Testis (tissue), 3 donors: ENCODE measurements around the gene PLEKHN1. TPM values are rescaled to one million over a fixed set of nuclear protein-coding genes. Genes with fewer than 3 reads are reported as not detected.

Experiments used
- DNase-seq: peaks from one replicate; pipeline ENCODE4 v3.0.0-alpha.2; 2019
- H3K27ac ChIP-seq, 2 donors: fragments of 200-600 bp; sonication (generic); one replicate each; pipeline ENCODE4 v1.5.1; 2019
- H3K27me3 ChIP-seq: fragments of 200-600 bp; sonication (generic); one replicate; pipeline ENCODE4 v1.5.1; 2019
- H3K36me3 ChIP-seq: fragments of 200-600 bp; sonication (generic); one replicate; pipeline ENCODE4 v1.5.1; 2017; ENCODE audit warnings: low read depth; ENCODE audit errors: missing control alignments
- H3K4me1 ChIP-seq: fragments of 200-600 bp; sonication (generic); one replicate; pipeline ENCODE4 v1.5.1; 2019
- H3K4me3 ChIP-seq, 2 donors: fragments of 200-600 bp; sonication (generic); one replicate each; pipeline ENCODE4 v1.5.1; 2017 to 2019
- H3K9me3 ChIP-seq: fragments of 200-600 bp; sonication (generic); one replicate; pipeline ENCODE4 v1.5.1; 2017
- POLR2A ChIP-seq: fragments of 450-650 bp; IDR thresholded peaks from one replicate; pipeline ENCODE4 v1.6.1; 2017; ENCODE audit warnings: antibody characterized with exemption, mild to moderate bottlenecking, moderate library complexity
- WGBS, 2 donors: methylation state at CpG; one replicate each; pipeline ENCODE4 v1.1.5; 2018; 5-methylcytosine and 5-hydroxymethylcytosine counted together
- intact Hi-C: fragments of 100-400 bp; cut with DNase I; formaldehyde crosslinking; loops from one replicate; pipeline ENCODE4 v1.15.1; 2023; ENCODE audit warnings: low total_unique reads
- polyA plus RNA-seq: library from polyadenylated mRNA; stranded (reverse); fragments of 350-450 nt; fragmentation: Illumina TruSeq; extraction: RNeasy Lipid Tissue Mini Kit (QIAGEN cat#74804); gene quantifications from one replicate; pipeline ENCODE4 v1.2.3, GENCODE V29; 2014; ENCODE audit warnings: low read depth, low replicate concordance; ENCODE audit not compliant: insufficient read depth
- total RNA-seq, 2 donors: library from RNA; depleted of rRNA; stranded (reverse); fragments of >200 nt; gene quantifications; one replicate each; pipeline ENCODE4 v1.2.3, GENCODE V29; 2016
- TF ChIP-seq, protein P1 (sequence below), 3 experiments: fragments of 450-650 bp in 2 of 3; fragments of 200-600 bp in 1 of 3; sonication (generic) in 1 of 3; IDR thresholded peaks; one replicate each; pipeline ENCODE4 v1.5.1; 2016 to 2019; ENCODE audit warnings: antibody characterized with exemption in 3 of 3, mild to moderate bottlenecking in 2 of 3, moderate library complexity in 1 of 3

Gene PLEKHN1
- total and polyA plus RNA-seq, 3 donors from 2014 or later = 0.21 to 0.56 (median 0.47) TPM

DNA sequence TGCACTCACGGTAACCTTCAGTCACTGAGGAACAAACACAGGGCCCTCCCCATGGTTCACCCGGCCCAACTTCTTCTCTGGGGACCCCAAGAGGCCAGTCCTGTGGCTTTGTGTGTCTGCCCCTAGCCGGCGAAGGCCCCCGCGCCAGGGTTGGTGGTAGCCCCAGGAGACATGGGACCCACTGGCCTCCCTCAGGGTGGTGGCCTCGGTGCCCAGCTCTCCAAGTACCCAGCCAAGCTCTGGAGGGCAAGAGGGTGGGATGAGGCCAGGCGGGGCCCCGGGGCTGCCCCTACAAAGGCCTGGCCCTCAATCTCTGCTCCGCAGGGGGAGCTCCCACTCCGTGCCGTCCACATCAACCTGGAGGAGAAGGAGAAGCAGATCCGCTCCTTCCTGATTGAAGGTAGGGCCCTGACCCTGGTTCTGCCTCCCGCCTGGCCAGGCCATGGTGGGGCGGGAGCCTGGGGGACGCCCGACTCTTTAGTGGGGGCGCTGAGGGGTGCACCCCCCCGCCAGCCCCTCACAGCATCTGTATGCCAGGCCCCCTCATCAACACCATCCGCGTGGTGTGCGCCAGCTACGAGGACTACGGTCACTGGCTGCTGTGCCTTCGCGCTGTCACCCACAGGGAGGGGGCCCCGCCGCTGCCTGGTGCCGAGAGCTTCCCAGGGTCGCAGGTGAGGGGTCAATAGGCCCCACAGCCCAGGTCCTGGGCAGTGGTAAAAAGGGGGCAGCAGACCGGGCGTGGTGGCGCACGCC lies 5.6 kb downstream of the PLEKHN1 start:
- WGBS, 2 donors = 81 to 83% methylated on average over 18 to 34 of the region's 34 CpGs
- H3K27ac ChIP-seq = no peak overlapping the region
- H3K4me3 ChIP-seq = no peak overlapping the region
- TF ChIP-seq, protein P1, sequence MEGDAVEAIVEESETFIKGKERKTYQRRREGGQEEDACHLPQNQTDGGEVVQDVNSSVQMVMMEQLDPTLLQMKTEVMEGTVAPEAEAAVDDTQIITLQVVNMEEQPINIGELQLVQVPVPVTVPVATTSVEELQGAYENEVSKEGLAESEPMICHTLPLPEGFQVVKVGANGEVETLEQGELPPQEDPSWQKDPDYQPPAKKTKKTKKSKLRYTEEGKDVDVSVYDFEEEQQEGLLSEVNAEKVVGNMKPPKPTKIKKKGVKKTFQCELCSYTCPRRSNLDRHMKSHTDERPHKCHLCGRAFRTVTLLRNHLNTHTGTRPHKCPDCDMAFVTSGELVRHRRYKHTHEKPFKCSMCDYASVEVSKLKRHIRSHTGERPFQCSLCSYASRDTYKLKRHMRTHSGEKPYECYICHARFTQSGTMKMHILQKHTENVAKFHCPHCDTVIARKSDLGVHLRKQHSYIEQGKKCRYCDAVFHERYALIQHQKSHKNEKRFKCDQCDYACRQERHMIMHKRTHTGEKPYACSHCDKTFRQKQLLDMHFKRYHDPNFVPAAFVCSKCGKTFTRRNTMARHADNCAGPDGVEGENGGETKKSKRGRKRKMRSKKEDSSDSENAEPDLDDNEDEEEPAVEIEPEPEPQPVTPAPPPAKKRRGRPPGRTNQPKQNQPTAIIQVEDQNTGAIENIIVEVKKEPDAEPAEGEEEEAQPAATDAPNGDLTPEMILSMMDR (IDR thresholded peaks at IDR 0.05) = no peak
- no peak for TF ChIP-seq POLR2A
- H3K4me1 ChIP-seq = peaks cover 9% of the 10 kb centered on the region
- no peaks in the 10 kb centered on the region for H3K36me3 ChIP-seq
- DNase-seq = no peak
- no peaks in the 10 kb centered on the region for H3K9me3 ChIP-seq
- intact Hi-C loops = loop anchor here (10.0 kb wide), 1 partner anchor 67 kb away; no protein-coding TSS in a partner anchor
- no peaks in the 10 kb centered on the region for H3K27me3 ChIP-seq

- intact Hi-C loops = loop anchor here (10.0 kb wide), 1 partner anchor 68 kb away; no protein-coding TSS in a partner anchor
- H3K27me3 ChIP-seq = no peaks in the 10 kb centered on the region
- 77 to 85% methylated on average over 4 to 24 of the region's 28 CpGs for WGBS, 2 donors
- no peak overlapping the region for H3K4me3 ChIP-seq
- H3K27ac ChIP-seq = no peak overlapping the region
- peaks cover 5% of the 10 kb centered on the region for H3K4me1 ChIP-seq
- no peaks in the 10 kb centered on the region for H3K36me3 ChIP-seq
- TF ChIP-seq, protein P1 (IDR thresholded peaks at IDR 0.05) = no peak
- TF ChIP-seq POLR2A = no peak
- no peak for DNase-seq
- H3K9me3 ChIP-seq = no peaks in the 10 kb centered on the region
These were observed 6.6 kb downstream of the PLEKHN1 start for GRCh38 chr1:972726-973458.

DNA sequence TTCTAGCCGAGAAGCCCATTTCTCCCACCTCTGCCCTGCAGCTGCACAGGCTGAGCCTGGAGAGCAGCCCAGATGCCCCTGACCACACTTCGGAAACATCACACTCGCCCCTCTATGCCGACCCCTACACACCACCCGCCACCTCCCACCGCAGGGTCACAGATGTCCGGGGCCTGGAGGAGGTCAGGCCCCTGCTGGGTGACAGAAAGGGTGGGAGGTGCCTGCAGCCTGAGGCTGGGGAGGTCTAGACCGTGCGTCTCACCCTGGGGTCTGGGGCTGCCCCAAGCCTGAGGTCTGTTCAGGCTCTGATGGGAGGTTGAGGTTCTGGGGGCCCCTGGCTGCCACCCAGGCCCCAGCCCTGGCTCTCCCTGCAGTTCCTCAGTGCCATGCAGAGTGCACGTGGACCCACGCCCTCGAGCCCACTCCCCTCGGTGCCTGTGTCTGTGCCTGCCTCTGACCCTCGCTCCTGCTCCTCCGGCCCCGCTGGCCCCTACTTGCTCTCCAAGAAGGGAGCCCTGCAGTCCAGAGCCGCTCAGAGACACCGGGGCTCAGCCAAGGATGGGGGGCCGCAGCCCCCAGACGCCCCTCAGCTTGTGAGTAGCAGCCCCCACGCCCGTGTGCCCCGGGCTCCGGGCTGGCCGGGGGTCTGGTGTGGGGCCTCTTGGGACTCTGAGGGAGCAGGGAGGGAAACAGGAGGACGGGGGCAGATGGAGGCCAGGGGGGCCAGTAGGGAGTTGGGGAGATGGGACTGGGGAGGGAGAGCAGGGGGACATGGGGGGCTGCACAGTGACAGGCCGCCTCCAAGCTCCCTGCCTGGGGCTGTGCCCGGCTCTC lies 7.4 kb downstream of the PLEKHN1 start:
- Histone ChIP-seq H3K27me3 (no peaks in the 10 kb centered on the region), H3K9me3 (no peaks in the 10 kb centered on the region), H3K4me3 (no peak overlapping the region), H3K36me3 (no peaks in the 10 kb centered on the region), H3K27ac (no peak overlapping the region), H3K4me1 (peaks cover 5% of the 10 kb centered on the region)
- 74 to 80% methylated on average over 11 to 27 of the region's 28 CpGs for WGBS, 2 donors
- TF ChIP-seq, protein P1 (IDR thresholded peaks at IDR 0.05) = no peak
- TF ChIP-seq POLR2A = no peak
- intact Hi-C loops = loop anchor here (10.0 kb wide), 1 partner anchor 69 kb away; no protein-coding TSS in a partner anchor
- no peak for DNase-seq

- no peaks in the 10 kb centered on the region for H3K9me3 ChIP-seq
- intact Hi-C loops = loop anchor here (10.0 kb wide), 1 partner anchor 69 kb away; no protein-coding TSS in a partner anchor
- no peak for TF ChIP-seq POLR2A
- TF ChIP-seq, protein P1 (IDR thresholded peaks at IDR 0.05) = no peak
- peaks cover 5% of the 10 kb centered on the region for H3K4me1 ChIP-seq
- no peak for DNase-seq
- WGBS, 2 donors = 79 to 84% methylated on average over 4 to 11 of the region's 11 CpGs
- H3K27me3 ChIP-seq = no peaks in the 10 kb centered on the region
- no peaks in the 10 kb centered on the region for H3K36me3 ChIP-seq
- no peak overlapping the region for H3K27ac ChIP-seq
- no peak overlapping the region for H3K4me3 ChIP-seq
These were observed 8.0 kb downstream of the PLEKHN1 start for GRCh38 chr1:974293-974640.
